Measurements from ENCODE around the gene FNDC3B. TPM values are rescaled to one million over a fixed set of nuclear protein-coding genes. Genes with fewer than 3 reads are reported as not detected.

Gene FNDC3B
- total RNA-seq, 2 donors from 2014 or later, result 57.6 to 69.3 TPM

DNA sequence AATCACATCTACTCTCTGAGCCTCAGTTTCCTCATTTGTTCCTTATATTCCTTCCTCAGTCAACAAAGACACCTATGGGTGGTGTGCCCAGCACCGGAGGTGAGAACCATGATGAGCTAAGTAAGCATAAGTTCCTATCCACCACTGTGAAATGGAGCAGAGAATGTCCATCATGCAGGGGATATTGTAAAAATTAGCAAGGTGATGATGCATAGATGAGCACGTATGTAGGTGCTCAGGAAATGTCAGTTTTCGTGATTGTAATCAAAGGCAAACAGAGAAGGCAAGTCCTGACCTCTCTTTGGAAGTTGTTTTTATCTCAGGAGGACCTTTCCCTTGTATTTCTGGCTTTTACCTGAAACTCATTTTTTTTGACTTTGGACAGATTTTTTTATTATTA lies 243.5 kb downstream of the FNDC3B start:
- Histone ChIP-seq H3K4me1 (peaks cover 0 to 79% of the 10 kb centered on the region in 2 donors), H3K36me3 (no peaks in the 10 kb centered on the region)
- DNase-seq (ENCODE audit: low spot score), result no peak

DNA sequence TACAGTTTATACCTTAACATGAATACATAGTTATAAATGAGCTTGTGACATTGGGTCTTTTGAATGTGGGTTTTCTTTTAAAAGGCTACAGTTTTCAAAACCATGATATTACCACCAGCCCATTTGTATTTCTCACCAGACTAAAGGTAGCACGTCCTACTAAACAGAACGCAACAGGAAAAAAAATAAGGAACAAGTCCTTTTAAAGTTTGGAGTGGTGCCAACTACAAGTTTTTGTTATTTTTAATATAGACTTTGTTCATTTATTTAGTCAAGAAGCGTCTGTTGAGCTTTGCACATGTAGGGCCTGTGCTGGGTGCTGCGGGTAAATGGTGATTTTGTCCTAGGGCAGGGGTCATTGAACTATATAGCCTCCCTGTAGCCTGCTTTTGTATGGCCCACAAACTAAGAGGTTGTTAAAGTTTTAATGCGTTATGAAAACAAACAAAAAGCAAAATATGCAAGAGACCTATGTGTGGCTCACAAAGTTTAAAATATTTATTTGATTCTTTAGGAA lies 244.5 kb downstream of the FNDC3B start:
- no peak for TF ChIP-seq CTCF (IDR thresholded peaks at IDR 0.05)
- no peak overlapping the region for H3K27ac ChIP-seq
- no peaks in the 10 kb centered on the region for H3K36me3 ChIP-seq
- H3K4me1 ChIP-seq, result peaks cover 0 to 79% of the 10 kb centered on the region in 2 donors
- H3K9me3 ChIP-seq, result no peaks in the 10 kb centered on the region
- no peak for DNase-seq (ENCODE audit: low spot score)
- H3K4me3 ChIP-seq, result no peak overlapping the region
- no peaks in the 10 kb centered on the region for H3K27me3 ChIP-seq

More for the DNA sequence above, 243.5 kb downstream of the FNDC3B start:
- Histone ChIP-seq H3K4me3 (no peak overlapping the region), H3K27me3 (no peaks in the 10 kb centered on the region), H3K27ac (no peak overlapping the region), H3K9me3 (no peaks in the 10 kb centered on the region)
- TF ChIP-seq CTCF (IDR thresholded peaks at IDR 0.05), result no peak

DNA sequence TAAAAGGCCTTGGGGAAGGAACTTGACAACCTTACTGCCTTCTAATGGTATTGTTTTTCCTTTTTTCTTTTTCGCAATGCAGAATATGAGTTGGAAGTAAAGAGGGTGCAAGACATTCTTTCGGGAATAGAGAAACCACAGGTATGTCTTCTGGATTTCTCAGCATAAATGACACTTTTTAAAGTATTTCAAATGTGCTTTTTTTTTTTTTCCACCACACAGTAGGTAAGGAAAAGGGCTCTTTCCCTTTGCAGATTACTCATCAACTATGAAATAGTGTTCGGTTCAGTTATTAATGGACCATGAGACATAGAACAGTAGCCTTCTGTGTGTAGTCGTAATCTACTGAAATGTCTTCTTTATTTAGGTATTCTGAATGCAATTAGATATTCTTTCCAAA lies 246.5 kb downstream of the FNDC3B start:
- TF ChIP-seq CTCF (IDR thresholded peaks at IDR 0.05), result no peak
- Histone ChIP-seq H3K27ac (peak overlapping the region; percentile 65 to 82), H3K27me3 (no peaks in the 10 kb centered on the region), H3K4me3 (no peak overlapping the region), H3K9me3 (no peaks in the 10 kb centered on the region), H3K36me3 (no peaks in the 10 kb centered on the region), H3K4me1 (peaks cover 0 to 78% of the 10 kb centered on the region in 2 donors)
- no peak for DNase-seq (ENCODE audit: low spot score)

DNA sequence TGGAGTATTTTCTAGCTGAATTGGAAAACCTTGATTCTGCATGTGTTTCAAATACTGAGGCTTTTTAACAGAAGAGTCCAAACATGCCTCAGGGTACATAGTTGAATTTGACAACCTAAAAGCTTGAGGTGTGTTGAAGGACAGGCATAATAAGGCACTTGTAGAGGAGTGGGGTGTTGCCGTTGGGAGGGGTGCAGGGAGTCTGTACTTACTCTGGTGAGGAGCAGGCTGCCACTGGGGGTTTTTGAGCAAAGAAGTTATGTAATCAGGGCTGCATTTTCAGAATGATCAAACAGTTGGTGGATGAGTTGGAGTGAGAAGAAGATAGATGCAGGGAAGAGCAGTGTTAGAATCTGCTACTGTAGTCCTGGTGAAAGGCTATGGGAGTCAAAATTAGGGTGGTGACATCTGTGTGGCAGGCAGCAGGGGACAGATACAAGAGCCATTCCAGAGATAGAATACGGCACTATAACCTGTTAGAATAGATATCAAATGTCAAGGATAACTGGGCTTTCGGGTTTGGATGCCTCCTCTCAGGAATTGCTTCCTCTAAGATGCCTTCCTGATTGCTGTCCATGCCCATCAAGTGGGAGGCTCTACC lies 247.3 kb downstream of the FNDC3B start:
- H3K27ac ChIP-seq, result peak overlapping the region; percentile 65 to 82
- no peak for TF ChIP-seq CTCF (IDR thresholded peaks at IDR 0.05)
- no peaks in the 10 kb centered on the region for H3K9me3 ChIP-seq
- H3K4me3 ChIP-seq, result no peak overlapping the region
- H3K36me3 ChIP-seq, result no peaks in the 10 kb centered on the region
- no peaks in the 10 kb centered on the region for H3K27me3 ChIP-seq
- DNase-seq (ENCODE audit: low spot score), result no peak
- peaks cover 0 to 78% of the 10 kb centered on the region in 2 donors for H3K4me1 ChIP-seq

GRCh38 chr3:172287937-172288477 lies 248.6 kb downstream of the FNDC3B start:
- Histone ChIP-seq H3K4me1 (peaks cover 0 to 89% of the 10 kb centered on the region in 2 donors), H3K9me3 (no peaks in the 10 kb centered on the region), H3K27ac (peak overlapping the region; percentile 65 to 82), H3K27me3 (no peaks in the 10 kb centered on the region), H3K36me3 (no peaks in the 10 kb centered on the region), H3K4me3 (no peak overlapping the region)
- DNase-seq (ENCODE audit: low spot score), result no peak
- TF ChIP-seq CTCF (IDR thresholded peaks at IDR 0.05), result no peak

All from right atrium auricular region (tissue), 2 donors.